IMR-90 (cell line): Measurements from ENCODE around the gene BCL2L2. TPM values are rescaled to one million over a fixed set of nuclear protein-coding genes. Genes with fewer than 3 reads are reported as not detected.

ENCODE experiments used
- ATAC-seq: fragments of 200-7000 bp; cut with Tn5 transposase; 2 replicates; pipeline ENCODE4 v1.9.1; 2020; ENCODE audit warnings: low read depth, mild to moderate bottlenecking, moderate library complexity
- BruUV-seq: library from RNA; stranded (reverse); fragments of 400-500 nt; replicated peaks from 2 replicates; lab custom pipeline; 2021; lab: Mats Ljungman, UMichigan
- CTCF ChIA-PET: fragments of 300-600 bp; formaldehyde crosslinking; extraction: SDS; loops from one replicate; lab custom pipeline; 2021; ENCODE audit warnings: antibody characterized with exemption; lab: Yijun Ruan, JAX
- POLR2A ChIA-PET: fragments of 300-600 bp; sonication (Branson Sonifier 250); formaldehyde crosslinking; loops from one replicate; lab custom pipeline; 2022; ENCODE audit warnings: antibody characterized with exemption; ENCODE audit not compliant: unreplicated experiment; lab: Charles Lee
- DNase-seq: peaks from one replicate; pipeline ENCODE4 v3.0.0; 2013
- H2AFZ ChIP-seq: replicated peaks from 2 replicates; pipeline ENCODE3; 2013; ENCODE audit warnings: low read length, mild to moderate bottlenecking; ENCODE audit not compliant: poor library complexity
- H2AK5ac ChIP-seq: 2 replicates; pipeline ENCODE4 v1.6.1; 2013; ENCODE audit warnings: low read depth, low read length, inconsistent platforms
- H2AK9ac ChIP-seq: replicated peaks from 2 replicates; pipeline ENCODE3; 2013; ENCODE audit warnings: mild to moderate bottlenecking, low read depth, low read length, moderate library complexity; ENCODE audit not compliant: poor library complexity
- H2BK120ac ChIP-seq: 2 replicates; pipeline ENCODE4 v1.6.1; 2013; ENCODE audit warnings: low read depth, low read length, inconsistent platforms
- H2BK15ac ChIP-seq: 3 replicates; pipeline ENCODE4 v1.6.1; 2013; ENCODE audit warnings: low read depth, low read length, inconsistent platforms
- H2BK20ac ChIP-seq: 2 replicates; pipeline ENCODE4 v1.6.1; 2013; ENCODE audit warnings: low read depth, mild to moderate bottlenecking, inconsistent platforms, low read length, moderate library complexity
- H2BK5ac ChIP-seq: 2 replicates; pipeline ENCODE4 v1.6.1; 2013; ENCODE audit warnings: mild to moderate bottlenecking, low read depth, low read length, inconsistent platforms; ENCODE audit not compliant: poor library complexity, severe bottlenecking
- H3K14ac ChIP-seq: replicated peaks from 2 replicates; pipeline ENCODE4 v1.6.1; 2013; ENCODE audit warnings: low read depth, low read length, inconsistent platforms
- H3K18ac ChIP-seq: 2 replicates; pipeline ENCODE4 v1.6.1; 2013; ENCODE audit warnings: low read depth, low read length, control low read depth
- H3K23ac ChIP-seq: 2 replicates; pipeline ENCODE4 v1.6.1; 2013; ENCODE audit warnings: low read depth, low read length, inconsistent platforms
- H3K27ac ChIP-seq: 2 replicates; pipeline ENCODE4 v1.5.1; 2013; ENCODE audit warnings: mild to moderate bottlenecking, control low read depth, low read length; ENCODE audit not compliant: insufficient read depth
- H3K27me3 ChIP-seq: 2 replicates; pipeline ENCODE4 v1.6.1; 2013; ENCODE audit warnings: low read length; ENCODE audit not compliant: control insufficient read depth, insufficient read depth
- H3K36me3 ChIP-seq: 2 replicates; pipeline ENCODE4 v1.6.1; 2013; ENCODE audit warnings: low read length, mixed read lengths; ENCODE audit not compliant: control insufficient read depth, insufficient read depth
- H3K4ac ChIP-seq: 2 replicates; pipeline ENCODE4 v1.6.1; 2013; ENCODE audit warnings: low read depth, low read length, inconsistent platforms
- H3K4me1 ChIP-seq: 2 replicates; pipeline ENCODE4 v1.6.1; 2013; ENCODE audit warnings: low read length, mixed read lengths; ENCODE audit not compliant: control insufficient read depth, insufficient read depth
- H3K4me2 ChIP-seq: 2 replicates; pipeline ENCODE4 v1.6.1; 2013; ENCODE audit warnings: low read depth, mild to moderate bottlenecking, control low read depth, low read length, moderate library complexity
- H3K4me3 ChIP-seq: 2 replicates; pipeline ENCODE4 v1.5.1; 2013; ENCODE audit warnings: low read depth, mild to moderate bottlenecking, control low read depth, low read length, moderate library complexity; ENCODE audit not compliant: insufficient read depth
- H3K56ac ChIP-seq: 2 replicates; pipeline ENCODE4 v1.6.1; 2013; ENCODE audit warnings: low read length, inconsistent platforms; ENCODE audit not compliant: insufficient read depth; ENCODE audit errors: extremely low read depth
- H3K79me1 ChIP-seq, 2 experiments: 2 replicates each; pipeline ENCODE4 v1.6.1; 2013; ENCODE audit warnings: low read length in 2 of 2, inconsistent platforms in 1 of 2, low read depth in 1 of 2
- H3K9ac ChIP-seq: 2 replicates; pipeline ENCODE4 v1.6.1; 2013; ENCODE audit warnings: low read depth, low read length, control low read depth
- H3K9me1 ChIP-seq: 2 replicates; pipeline ENCODE4 v1.6.1; 2013; ENCODE audit warnings: low read length, inconsistent platforms; ENCODE audit not compliant: insufficient read depth
- H3K9me3 ChIP-seq: 2 replicates; pipeline ENCODE4 v1.6.1; 2013; ENCODE audit warnings: low read length; ENCODE audit not compliant: control insufficient read depth, insufficient read depth
- H4K20me1 ChIP-seq: 2 replicates; pipeline ENCODE4 v1.6.1; 2013; ENCODE audit warnings: low read length, inconsistent platforms; ENCODE audit not compliant: insufficient read depth
- H4K5ac ChIP-seq: 2 replicates; pipeline ENCODE4 v1.6.1; 2013; ENCODE audit warnings: mild to moderate bottlenecking, low read depth, low read length, control low read depth
- H4K8ac ChIP-seq, 2 experiments: 2 replicates each; pipeline ENCODE4 v1.6.1; 2013; ENCODE audit warnings: low read depth in 2 of 2, low read length in 2 of 2, control low read depth in 1 of 2, inconsistent platforms in 1 of 2
- H4K91ac ChIP-seq: 2 replicates; pipeline ENCODE4 v1.6.1; 2013; ENCODE audit warnings: low read depth, low read length, inconsistent platforms; ENCODE audit not compliant: insufficient read depth
- BHLHE40 ChIP-seq: fragments of 150-350 bp; IDR thresholded peaks from 2 replicates; pipeline ENCODE4 v1.6.1; 2016; ENCODE audit warnings: mild to moderate bottlenecking, low read depth, low read length
- CHD1 ChIP-seq: IDR thresholded peaks from 2 replicates; pipeline ENCODE4 v1.6.1; 2012; ENCODE audit warnings: low read depth, low read length, improper control_type of control experiment
- MAFK ChIP-seq: IDR thresholded peaks from 2 replicates; pipeline ENCODE4 v1.6.1; 2012; ENCODE audit warnings: low read depth, low read length, improper control_type of control experiment
- MAZ ChIP-seq: IDR thresholded peaks from 2 replicates; pipeline ENCODE4 v1.6.1; 2012; ENCODE audit warnings: low read depth, mild to moderate bottlenecking, low read length, improper control_type of control experiment, moderate library complexity, borderline replicate concordance
- MXI1 ChIP-seq: IDR thresholded peaks from 2 replicates; pipeline ENCODE4 v1.6.1; 2012; ENCODE audit warnings: low read depth, mild to moderate bottlenecking, low read length, moderate library complexity, borderline replicate concordance
- NFE2L2 ChIP-seq: fragments of 150-350 bp; IDR thresholded peaks from 2 replicates; pipeline ENCODE4 v1.6.1; 2016; ENCODE audit warnings: low read depth, mild to moderate bottlenecking, low read length
- POLR2A ChIP-seq: IDR thresholded peaks from 2 replicates; pipeline ENCODE4 v1.6.1; 2012; ENCODE audit warnings: mild to moderate bottlenecking, low read depth, low read length
- RAD21 ChIP-seq: IDR thresholded peaks from 2 replicates; pipeline ENCODE4 v1.6.1; 2012; ENCODE audit warnings: low read length, improper control_type of control experiment
- RCOR1 ChIP-seq: IDR thresholded peaks from 2 replicates; pipeline ENCODE4 v1.6.1; 2012; ENCODE audit warnings: mild to moderate bottlenecking, low read length, improper control_type of control experiment; ENCODE audit not compliant: insufficient replicate concordance
- SMC3 ChIP-seq: fragments of 150-350 bp; IDR thresholded peaks from 2 replicates; pipeline ENCODE4 v1.6.1; 2016; ENCODE audit warnings: low read depth, mild to moderate bottlenecking, antibody characterized with exemption, low read length, moderate library complexity
- WGBS, 2 experiments: methylation state at CpG; one replicate each; pipeline versions ENCODE4 v1.1.5 to v1.1.7; 2013; ENCODE audit warnings: missing lambda C conversion rate in 2 of 2; ENCODE audit not compliant: insufficient read length in 1 of 2; ENCODE audit errors: extremely low coverage in 2 of 2; 5-methylcytosine and 5-hydroxymethylcytosine counted together
- dilution Hi-C: fragments of 300-500 bp; cut with HindIII; formaldehyde crosslinking; loops from one replicate; pipeline ENCODE4 v1.14.3; 2018; ENCODE audit warnings: low sequenced_read_pairs; ENCODE audit not compliant: unreplicated experiment
- in situ Hi-C: fragments of 300-500 bp; cut with MboI; formaldehyde crosslinking; loops from 3 replicates; pipeline ENCODE4 v1.14.3; 2019; ENCODE audit warnings: low sequenced_read_pairs, inconsistent platforms, mixed read lengths
- intact Hi-C: fragments of 100-400 bp; cut with micrococcal nuclease; formaldehyde crosslinking; loops from 2 replicates; pipeline ENCODE4 v1.10.0; 2022
- polyA plus RNA-seq, 3 experiments: library from polyadenylated mRNA; depleted of rRNA; stranded (reverse); fragments of >200 nt; gene quantifications; 2 replicates each; pipeline ENCODE4 v1.2.3, GENCODE V29; 2012; ENCODE audit warnings: low replicate concordance in 1 of 3
- total RNA-seq: library from RNA; depleted of rRNA; stranded (reverse); fragments of >200 nt; gene quantifications from 2 replicates; pipeline ENCODE4 v1.2.3, GENCODE V29; 2012
- TF ChIP-seq, protein P1 (sequence below): fragments of 150-350 bp; IDR thresholded peaks from 2 replicates; pipeline ENCODE4 v1.6.1; 2017; ENCODE audit warnings: mild to moderate bottlenecking, antibody characterized with exemption, low read length, low read depth
- TF ChIP-seq, protein P2 (sequence below): fragments of 150-350 bp; IDR thresholded peaks from 2 replicates; pipeline ENCODE4 v1.6.1; 2016; ENCODE audit warnings: low read depth, mild to moderate bottlenecking, low read length, moderate library complexity, borderline replicate concordance
- TF ChIP-seq, protein P3 (sequence below): conservative IDR thresholded peaks from 2 replicates; pipeline ENCODE4 v1.5.1; 2012; ENCODE audit warnings: mild to moderate bottlenecking, low read depth, low read length, improper control_type of control experiment

The BCL2L2 gene
- total and polyA plus RNA-seq, 2 of the 4 experiments (the other 2 are of a cell fraction): 14.5 to 40.9 TPM

DNA sequence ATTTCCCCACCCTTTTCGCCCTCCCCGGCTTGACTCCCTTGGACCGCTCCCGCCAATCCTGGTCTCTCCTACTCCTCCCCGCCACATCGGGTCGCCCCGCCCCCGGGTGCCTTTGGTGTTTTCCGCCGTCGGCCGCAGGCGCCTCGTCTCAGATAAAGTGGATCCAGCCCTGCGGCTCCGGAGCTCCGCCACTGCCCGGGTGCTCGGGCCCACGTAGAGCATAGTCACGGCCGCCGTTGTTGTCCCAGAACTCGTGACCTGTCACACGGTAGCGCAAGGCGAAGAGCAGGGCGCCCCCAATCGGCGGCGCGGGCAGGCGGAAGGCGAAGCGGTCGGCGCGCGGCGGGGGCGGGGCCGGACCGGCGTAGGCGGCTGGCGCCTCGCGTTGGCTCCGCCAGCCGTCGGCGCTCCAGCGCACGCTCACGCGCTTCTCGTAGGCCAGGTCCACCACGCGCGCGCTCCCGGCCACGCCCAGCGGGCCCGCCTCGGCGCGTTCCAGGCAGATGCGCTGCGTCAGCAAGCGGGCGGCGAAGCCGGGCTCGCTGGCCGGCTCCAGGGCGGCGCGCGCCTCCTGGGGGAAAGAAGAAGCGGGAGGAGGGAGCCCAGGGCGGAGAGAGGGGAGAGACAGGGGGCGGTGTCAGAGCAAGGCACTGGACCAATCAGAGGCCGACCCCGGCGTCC is 5.2 kb upstream of the BCL2L2 start:
- Histone ChIP-seq H3K4me3 (peak overlapping the region; percentile 74), H3K79me1 (peaks cover 7 to 19% of the 10 kb centered on the region in 2 experiments; a peak in 3 of 4 replicates), H4K8ac (peak overlapping the region; percentile 63 to 95; a peak in 2 of 4 replicates), H2AK5ac (no peak overlapping the region), H3K9me1 (no peaks in the 10 kb centered on the region), H2BK5ac (peak overlapping the region; percentile 87), H3K9me3 (no peaks in the 10 kb centered on the region), H2AK9ac (peak overlapping the region; percentile 77), H3K4ac (peak overlapping the region; percentile 70), H3K9ac (peak overlapping the region; percentile 79), H3K27ac (peak overlapping the region; percentile 84), H2AFZ (peak overlapping the region; percentile 97), H3K23ac (no peak overlapping the region), H4K91ac (peak overlapping the region; percentile 26), H3K56ac (peak overlapping the region; percentile 54; the same call in 1 of the 2 replicates), H3K4me1 (peaks cover 3% of the 10 kb centered on the region), H3K4me2 (no peak overlapping the region; the same call in 1 of the 2 replicates), H4K5ac (0 out of 2 replicates have a peak overlapping the region, but pooled peaks have one; percentile 27), H2BK20ac (no peak overlapping the region), H3K18ac (peak overlapping the region; percentile 20; the same call in 1 of the 2 replicates), H3K36me3 (no peaks in the 10 kb centered on the region), H2BK120ac (peak overlapping the region; percentile 38), H3K27me3 (no peaks in the 10 kb centered on the region), H2BK15ac (no peak overlapping the region), H4K20me1 (peaks cover 3% of the 10 kb centered on the region; the same call in 1 of the 2 replicates), H3K14ac (0 out of 2 replicates have a peak overlapping the region, but pooled peaks have one; percentile 24)
- ATAC-seq (peak; percentile 84), DNase-seq (peak; percentile 98)
- dilution Hi-C loops (no loop called here), intact Hi-C loops (loop anchor here (1.0 to 10.0 kb wide), 3 partner anchors 36 to 747 kb away; no protein-coding TSS in a partner anchor), in situ Hi-C loops (loop anchor here (10.0 to 25.0 kb wide), 4 partner anchors 187 to 1136 kb away; partner anchors contain the start of genes CBLN3, CEBPE, EMC9 and FITM1)
- ChIA-PET POLR2A (no interaction called here), CTCF (interaction anchor here (0.6 to 3.6 kb wide), 5 partner anchors 9 to 180 kb away, joined by 3 to 10 read pairs (median 4); partner anchors contain the start of gene PABPN1)
- 0% methylated on average over 26 of the region's 87 CpGs; no CpG with 5 or more reads in 1 of the 2 experiments for WGBS, 2 experiments
- no TSS peak for BruUV-seq
- TF ChIP-seq BHLHE40: peak; percentile 86
- TF ChIP-seq, protein P1, sequence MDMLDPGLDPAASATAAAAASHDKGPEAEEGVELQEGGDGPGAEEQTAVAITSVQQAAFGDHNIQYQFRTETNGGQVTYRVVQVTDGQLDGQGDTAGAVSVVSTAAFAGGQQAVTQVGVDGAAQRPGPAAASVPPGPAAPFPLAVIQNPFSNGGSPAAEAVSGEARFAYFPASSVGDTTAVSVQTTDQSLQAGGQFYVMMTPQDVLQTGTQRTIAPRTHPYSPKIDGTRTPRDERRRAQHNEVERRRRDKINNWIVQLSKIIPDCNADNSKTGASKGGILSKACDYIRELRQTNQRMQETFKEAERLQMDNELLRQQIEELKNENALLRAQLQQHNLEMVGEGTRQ: peak; percentile 82
- TF ChIP-seq MAZ: peak; percentile 87; the same call in 1 of the 2 replicates
- peak; percentile 45; the same call in 1 of the 2 replicates for TF ChIP-seq NFE2L2
- TF ChIP-seq MAFK: peak; percentile 94
- no peak; the same call in none of the 2 replicates for TF ChIP-seq RAD21
- TF ChIP-seq, protein P2, sequence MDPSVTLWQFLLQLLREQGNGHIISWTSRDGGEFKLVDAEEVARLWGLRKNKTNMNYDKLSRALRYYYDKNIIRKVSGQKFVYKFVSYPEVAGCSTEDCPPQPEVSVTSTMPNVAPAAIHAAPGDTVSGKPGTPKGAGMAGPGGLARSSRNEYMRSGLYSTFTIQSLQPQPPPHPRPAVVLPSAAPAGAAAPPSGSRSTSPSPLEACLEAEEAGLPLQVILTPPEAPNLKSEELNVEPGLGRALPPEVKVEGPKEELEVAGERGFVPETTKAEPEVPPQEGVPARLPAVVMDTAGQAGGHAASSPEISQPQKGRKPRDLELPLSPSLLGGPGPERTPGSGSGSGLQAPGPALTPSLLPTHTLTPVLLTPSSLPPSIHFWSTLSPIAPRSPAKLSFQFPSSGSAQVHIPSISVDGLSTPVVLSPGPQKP: no peak
- TF ChIP-seq, protein P3, sequence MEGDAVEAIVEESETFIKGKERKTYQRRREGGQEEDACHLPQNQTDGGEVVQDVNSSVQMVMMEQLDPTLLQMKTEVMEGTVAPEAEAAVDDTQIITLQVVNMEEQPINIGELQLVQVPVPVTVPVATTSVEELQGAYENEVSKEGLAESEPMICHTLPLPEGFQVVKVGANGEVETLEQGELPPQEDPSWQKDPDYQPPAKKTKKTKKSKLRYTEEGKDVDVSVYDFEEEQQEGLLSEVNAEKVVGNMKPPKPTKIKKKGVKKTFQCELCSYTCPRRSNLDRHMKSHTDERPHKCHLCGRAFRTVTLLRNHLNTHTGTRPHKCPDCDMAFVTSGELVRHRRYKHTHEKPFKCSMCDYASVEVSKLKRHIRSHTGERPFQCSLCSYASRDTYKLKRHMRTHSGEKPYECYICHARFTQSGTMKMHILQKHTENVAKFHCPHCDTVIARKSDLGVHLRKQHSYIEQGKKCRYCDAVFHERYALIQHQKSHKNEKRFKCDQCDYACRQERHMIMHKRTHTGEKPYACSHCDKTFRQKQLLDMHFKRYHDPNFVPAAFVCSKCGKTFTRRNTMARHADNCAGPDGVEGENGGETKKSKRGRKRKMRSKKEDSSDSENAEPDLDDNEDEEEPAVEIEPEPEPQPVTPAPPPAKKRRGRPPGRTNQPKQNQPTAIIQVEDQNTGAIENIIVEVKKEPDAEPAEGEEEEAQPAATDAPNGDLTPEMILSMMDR: peak; percentile 88
- TF ChIP-seq SMC3: no peak
- TF ChIP-seq MXI1: peak; percentile 80; the same call in 1 of the 2 replicates
- TF ChIP-seq CHD1: no peak
- TF ChIP-seq RCOR1: peak; percentile 4
- TF ChIP-seq POLR2A: peak; percentile 19
